C4-2B (cell line): Measurements from ENCODE around the gene ZG16B.

Experiments
- H3K27ac ChIP-seq: fragments of 450-650 bp; 2 replicates; pipeline ENCODE4 v1.5.1; 2017
- ZFX ChIP-seq: fragments of 450-650 bp; IDR thresholded peaks from 2 replicates; pipeline ENCODE4 v1.6.1; 2017
- TF ChIP-seq, protein P1 (sequence below): fragments of 450-650 bp; conservative IDR thresholded peaks from 2 replicates; pipeline ENCODE4 v1.5.1; 2017; ENCODE audit warnings: mild to moderate bottlenecking

ZG16B gene

DNA sequence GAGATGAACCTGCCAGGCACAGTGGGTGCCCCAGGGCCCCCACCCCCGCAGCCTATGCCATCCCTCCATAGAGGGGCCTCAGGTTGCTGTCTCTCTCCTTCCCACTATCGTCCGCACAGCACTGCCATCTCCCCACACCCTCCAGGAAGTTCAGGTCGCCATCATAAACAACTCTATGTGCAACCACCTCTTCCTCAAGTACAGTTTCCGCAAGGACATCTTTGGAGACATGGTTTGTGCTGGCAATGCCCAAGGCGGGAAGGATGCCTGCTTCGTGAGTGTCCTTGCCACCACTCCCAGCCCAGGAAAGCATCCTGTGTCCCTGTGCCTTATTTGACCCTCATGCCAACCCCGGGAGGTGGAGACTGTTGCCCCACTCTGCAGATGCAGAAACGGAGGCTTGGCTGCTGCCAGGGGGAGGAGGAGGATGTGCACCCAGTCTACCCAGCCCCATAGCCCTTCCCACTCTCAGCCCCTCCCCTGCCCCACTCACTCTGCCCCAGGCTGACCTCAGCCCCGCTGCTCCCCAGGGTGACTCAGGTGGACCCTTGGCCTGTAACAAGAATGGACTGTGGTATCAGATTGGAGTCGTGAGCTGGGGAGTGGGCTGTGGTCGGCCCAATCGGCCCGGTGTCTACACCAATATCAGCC, 9.1 kb upstream of the ZG16B start:
- no peak overlapping the region for H3K27ac ChIP-seq
- TF ChIP-seq, protein P1, sequence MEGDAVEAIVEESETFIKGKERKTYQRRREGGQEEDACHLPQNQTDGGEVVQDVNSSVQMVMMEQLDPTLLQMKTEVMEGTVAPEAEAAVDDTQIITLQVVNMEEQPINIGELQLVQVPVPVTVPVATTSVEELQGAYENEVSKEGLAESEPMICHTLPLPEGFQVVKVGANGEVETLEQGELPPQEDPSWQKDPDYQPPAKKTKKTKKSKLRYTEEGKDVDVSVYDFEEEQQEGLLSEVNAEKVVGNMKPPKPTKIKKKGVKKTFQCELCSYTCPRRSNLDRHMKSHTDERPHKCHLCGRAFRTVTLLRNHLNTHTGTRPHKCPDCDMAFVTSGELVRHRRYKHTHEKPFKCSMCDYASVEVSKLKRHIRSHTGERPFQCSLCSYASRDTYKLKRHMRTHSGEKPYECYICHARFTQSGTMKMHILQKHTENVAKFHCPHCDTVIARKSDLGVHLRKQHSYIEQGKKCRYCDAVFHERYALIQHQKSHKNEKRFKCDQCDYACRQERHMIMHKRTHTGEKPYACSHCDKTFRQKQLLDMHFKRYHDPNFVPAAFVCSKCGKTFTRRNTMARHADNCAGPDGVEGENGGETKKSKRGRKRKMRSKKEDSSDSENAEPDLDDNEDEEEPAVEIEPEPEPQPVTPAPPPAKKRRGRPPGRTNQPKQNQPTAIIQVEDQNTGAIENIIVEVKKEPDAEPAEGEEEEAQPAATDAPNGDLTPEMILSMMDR: no peak
- TF ChIP-seq ZFX: no peak

DNA sequence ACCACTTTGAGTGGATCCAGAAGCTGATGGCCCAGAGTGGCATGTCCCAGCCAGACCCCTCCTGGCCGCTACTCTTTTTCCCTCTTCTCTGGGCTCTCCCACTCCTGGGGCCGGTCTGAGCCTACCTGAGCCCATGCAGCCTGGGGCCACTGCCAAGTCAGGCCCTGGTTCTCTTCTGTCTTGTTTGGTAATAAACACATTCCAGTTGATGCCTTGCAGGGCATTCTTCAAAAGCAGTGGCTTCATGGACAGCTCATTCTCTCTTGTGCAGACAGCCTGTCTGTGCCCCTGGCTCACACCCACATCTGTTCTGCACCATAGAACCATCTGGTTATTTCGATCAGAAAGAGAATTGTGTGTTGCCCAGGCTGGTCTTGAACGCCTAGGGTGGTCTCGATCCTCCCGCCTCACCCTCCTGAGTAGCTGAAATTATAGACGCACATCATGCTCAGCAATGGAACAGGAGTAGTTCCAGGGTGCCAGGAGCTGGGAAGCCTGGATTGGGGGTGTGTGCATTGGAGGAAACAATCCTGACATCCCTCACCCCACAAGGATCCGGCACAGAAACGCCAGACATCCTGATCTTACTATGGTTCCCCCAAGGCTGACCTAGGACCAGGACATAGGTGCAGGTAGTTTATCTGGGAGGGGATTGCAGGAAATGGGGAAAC, 8.5 kb upstream of the ZG16B start:
- no peak overlapping the region for H3K27ac ChIP-seq
- TF ChIP-seq, protein P1: no peak
- no peak for TF ChIP-seq ZFX

DNA sequence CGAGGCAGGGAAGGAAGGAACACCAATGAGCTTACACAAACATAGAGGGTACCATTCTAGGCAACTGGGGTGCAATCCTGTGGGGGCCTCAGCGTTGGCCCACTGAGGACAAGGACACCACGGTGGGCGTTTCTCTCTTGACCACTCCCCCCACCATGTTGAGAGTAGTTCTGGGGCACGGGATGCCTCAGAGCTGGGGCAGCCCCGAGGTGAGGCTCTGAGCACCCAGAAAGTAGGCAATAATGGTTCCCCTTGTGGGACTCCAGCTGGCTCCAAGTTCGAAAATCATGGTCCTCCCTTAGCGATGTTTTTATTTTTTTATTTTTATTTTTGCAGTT, 8.0 kb upstream of the ZG16B start:
- no peak overlapping the region for H3K27ac ChIP-seq
- TF ChIP-seq ZFX: no peak
- TF ChIP-seq, protein P1: no peak

DNA sequence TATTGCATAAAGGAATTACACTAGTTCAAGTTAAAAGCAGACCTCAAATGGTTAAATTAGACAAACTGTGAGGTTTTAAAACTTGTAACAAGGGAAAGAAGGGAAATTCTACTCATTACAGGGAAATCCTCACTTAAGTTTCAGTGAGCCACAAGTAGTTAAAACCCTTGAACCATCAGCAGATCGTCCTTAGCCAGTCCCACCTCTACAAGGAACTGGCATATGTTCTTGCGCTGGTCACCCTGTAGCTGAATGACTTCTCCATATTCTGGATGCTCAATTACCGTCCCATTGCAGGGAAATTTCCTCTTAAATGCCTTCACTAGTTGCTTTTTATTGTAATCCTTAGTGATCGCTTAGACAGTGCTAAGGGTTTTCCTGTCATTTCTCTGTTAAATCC, 7.6 kb upstream of the ZG16B start:
- no peak for TF ChIP-seq ZFX
- TF ChIP-seq, protein P1: no peak
- H3K27ac ChIP-seq: no peak overlapping the region

DNA sequence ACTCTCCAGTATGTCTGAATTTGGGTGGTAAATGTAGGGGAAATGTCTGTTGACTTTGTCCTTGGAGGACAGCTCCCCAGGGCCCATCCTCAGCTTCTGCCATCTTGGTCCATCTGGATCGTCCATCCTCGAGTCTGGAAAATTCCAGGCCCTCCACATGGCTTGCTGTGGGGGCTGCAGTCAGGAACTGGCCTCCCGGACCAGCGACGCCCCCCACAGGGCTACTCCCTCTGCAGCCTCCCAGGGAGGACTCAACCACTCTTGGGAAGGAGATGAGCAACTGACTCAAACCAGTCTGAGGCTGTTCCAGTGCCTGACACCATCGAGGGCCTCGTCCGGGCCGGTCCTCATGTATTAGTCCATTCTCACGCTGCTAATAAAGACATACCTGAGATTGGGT, 5.5 kb upstream of the ZG16B start:
- no peak for TF ChIP-seq ZFX
- TF ChIP-seq, protein P1: no peak
- H3K27ac ChIP-seq: no peak overlapping the region

DNA sequence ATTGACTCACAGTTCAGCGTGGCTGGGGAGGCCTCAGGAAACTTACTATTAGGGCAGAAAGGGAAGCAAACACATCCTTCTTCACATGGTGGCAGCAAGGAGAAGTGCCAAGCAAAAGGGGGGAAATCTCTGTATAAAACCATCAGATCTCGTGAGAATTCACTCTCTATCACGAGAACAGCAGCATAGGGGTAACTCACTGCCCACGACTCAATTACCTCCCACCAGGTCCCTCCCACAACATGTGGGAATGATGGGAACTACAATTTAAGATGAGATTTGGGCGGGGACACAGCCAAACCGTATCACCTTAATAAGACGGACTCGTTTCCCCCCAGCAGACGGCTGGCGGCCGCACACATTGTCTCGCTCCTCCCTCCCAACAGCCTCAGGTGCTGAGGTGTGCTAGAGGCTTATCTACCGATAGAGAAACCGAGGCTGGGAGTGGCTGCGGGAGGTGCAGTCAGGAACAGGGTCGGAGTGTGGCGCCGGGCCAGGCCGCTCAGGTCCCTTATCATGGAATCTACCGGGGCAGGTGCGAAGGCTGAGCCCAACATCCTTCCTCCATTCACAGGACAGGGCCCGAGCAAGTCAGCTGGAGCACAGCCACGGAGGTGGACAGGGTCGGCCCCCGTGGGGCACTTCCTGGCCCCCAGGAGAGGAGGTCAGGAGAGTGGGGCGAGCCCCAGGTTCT, 4.9 kb upstream of the ZG16B start:
- TF ChIP-seq, protein P1: no peak
- TF ChIP-seq ZFX: no peak
- H3K27ac ChIP-seq: no peak overlapping the region

DNA sequence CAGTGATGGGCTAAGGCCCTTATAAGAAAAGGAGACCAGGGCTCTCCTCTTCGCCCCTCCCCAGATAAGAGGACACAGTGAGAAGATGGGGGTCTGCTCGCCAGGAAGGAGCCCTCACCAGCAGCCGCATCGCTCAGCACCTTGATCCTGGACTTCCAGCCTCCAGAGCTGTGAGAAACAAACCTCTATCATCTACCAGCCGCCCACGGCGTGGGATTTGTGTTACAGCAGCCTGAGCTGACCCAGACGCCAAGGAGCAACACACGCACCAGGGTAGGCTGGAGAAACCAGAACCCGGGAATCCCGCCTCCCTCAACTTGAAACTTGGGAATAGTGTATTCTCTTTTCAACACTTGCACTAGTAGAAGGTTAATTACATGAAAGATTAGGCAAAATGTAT, 4.2 kb upstream of the ZG16B start:
- H3K27ac ChIP-seq: no peak overlapping the region
- TF ChIP-seq, protein P1: no peak
- TF ChIP-seq ZFX: no peak
